GM12892 (cell line): Measurements from ENCODE around the gene DHX15.

Experiments
- POLR2A ChIP-seq: IDR thresholded peaks from 2 replicates; pipeline ENCODE4 v1.6.1; 2011; ENCODE audit warnings: low read depth, low read length, control low read depth
- POLR2AphosphoS5 ChIP-seq: IDR thresholded peaks from 2 replicates; pipeline ENCODE4 v1.6.1; 2011; ENCODE audit warnings: low read depth, low read length, control low read depth

DNA sequence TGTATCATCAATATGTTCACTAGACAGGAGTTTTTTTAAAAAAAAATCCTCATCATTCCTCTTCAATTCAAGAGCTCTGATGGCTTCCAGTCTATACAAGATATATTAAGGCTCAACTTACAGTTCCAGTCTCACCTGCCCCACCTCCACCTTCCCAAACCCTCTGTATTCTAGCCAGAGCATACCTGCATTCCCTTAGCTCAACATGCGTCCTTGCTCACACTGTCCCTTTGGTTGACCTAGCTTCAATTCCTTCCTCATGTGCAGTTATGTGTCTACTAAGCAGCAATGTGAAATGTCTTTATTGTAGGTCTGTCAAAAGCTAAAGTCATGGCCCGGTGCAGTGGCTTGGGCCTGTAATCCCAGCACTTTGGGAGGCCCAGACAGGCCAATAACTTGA lies 10.8 kb downstream of the DHX15 start:
- TF ChIP-seq POLR2AphosphoS5 (peak; percentile 61; the same call in 1 of the 2 replicates), POLR2A (peak; percentile 31; the same call in 1 of the 2 replicates)
